HK-2 (cell line): ENCODE data around the gene SLC16A6.
"Not testable (repeated sequence)": the region's sequence is repeated elsewhere in the genome, so short reads cannot be mapped to it uniquely, and the experiment has no call there.

Experiments
- DNase-seq: peaks from one replicate; pipeline ENCODE4 v3.0.0-alpha.2; 2018; ENCODE audit not compliant: unreplicated experiment

SLC16A6 gene

DNA sequence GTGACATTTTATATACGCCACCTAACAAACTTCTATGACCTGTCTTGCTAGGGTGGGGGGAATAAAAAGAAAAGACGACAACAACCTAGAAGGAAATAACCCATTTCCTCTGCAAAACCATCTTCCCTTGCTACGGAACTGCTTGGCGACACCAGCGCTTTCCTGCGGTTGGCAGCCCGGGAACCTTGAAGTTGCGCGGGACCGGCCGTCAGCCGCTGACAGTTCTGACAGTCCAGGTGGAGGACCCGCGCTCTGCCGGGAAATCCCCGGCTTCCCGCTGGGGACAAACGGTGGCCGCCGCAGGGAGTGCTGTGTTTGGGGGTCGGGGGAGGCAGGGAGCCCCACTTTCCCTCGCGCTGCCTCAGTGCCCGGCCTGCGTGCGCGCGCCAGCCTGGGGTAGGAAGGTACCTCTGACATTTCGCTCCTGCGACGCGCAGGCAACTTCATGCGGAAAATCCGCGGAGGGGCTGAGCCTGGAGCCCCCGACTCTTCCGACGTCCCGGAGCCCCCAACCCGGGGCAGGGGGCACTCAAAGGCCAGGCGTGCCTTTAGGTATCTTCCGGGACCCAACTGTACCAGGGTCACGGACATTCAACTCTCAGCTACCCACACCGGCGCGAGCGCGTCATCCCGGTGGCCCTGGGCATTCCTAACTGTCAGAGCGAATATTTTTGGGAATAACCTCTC lies 516 bp downstream of the SLC16A6 start:
- DNase-seq = no peak

DNA sequence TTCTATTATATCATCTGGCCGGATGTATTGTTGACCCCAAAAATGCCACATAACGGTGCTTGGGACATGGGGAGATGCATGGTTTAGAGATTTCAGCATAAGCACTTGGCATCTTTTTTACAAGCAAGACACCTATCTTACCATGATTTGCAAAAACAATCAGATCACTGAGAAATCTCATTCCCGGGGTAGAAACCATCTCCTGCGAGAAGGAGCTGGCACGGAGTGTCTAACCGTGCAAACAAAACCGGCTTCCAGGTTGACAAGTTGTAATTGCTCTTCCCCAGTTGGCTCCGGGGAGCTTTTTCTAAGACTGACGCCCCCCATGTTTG lies 1.0 kb downstream of the SLC16A6 start:
- no peak for DNase-seq

- no peak for DNase-seq
Observed at GRCh38 chr17:68289473-68289872, 1.5 kb downstream of the SLC16A6 start.

DNA sequence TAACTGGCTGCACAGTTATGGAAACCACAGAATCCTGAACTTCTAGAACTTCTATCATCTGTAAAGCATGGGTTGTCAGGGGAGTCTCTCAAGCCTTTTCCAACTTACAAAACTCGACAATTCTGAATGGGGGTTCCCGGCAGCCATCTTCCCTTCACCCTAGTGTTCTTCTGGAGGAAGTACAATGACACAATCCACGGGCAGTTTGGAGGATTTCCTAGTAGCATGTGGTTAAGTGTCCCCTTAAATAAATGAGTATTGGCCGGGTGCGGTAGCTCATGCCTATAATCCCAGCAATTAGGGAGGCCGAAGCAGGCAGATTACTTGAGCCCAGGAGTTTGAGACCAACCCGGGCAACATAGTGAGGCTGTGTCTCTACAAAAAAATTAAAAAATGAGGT lies 2.1 kb downstream of the SLC16A6 start:
- DNase-seq = no peak

- DNase-seq = no peak
Observed at GRCh38 chr17:68288375-68288774, 2.6 kb downstream of the SLC16A6 start.

DNA sequence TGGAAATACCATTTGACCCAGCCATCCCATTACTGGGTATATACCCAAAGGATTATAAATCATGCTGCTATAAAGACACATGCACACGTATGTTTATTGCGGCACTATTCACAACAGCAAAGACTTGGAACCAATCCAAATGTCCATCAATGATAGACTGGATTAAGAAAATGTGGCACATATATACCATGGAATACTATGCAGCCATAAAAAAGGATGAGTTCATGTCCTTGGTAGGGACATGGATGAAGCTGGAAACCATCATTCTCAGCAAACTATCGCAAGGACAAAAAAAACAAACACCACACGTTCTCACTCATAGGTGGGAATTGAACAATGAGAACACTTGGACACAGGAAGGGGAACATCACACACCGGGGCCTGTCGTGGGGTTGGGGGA lies 9.0 kb downstream of the SLC16A6 start:
- not testable (repeated sequence) for DNase-seq

DNA sequence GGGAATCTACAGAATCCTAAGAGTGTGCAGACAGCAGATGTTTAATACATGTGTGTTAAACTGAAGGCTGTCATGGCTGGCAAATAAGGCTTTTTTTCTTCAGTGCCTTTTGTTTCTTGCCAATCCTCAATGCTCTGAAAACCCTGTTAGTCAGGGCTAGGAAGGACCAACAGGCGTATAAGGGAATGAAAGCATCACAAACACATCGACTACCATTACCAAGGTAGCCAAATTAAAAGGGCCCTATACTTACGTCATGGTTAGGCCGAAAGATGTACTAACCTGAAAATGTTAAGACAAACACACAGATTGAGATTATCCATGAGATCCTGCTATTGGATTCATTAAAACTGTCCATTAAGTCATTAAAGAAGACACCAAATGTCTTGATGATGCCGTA lies 13.1 kb downstream of the SLC16A6 start:
- DNase-seq = no peak

DNA sequence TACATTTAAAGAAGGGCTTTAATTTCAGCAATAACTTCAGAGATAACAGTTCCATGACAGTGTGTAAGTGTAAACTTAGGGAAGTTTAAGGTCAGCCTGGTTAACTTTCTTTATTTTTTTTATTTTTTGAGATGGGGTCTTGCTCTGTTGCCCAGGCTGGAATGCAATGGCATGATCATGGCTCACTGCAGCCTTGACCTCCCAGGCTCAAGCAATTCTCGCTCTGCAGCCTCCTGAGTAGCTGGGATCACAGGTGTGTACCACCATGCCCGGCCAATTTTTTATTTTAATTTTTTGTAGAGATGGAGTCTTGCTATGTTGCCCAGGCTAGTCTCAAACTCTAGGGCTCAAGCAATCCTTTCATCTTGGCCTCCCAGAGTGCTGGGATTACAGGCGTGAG lies 14.6 kb downstream of the SLC16A6 start:
- DNase-seq = not testable (repeated sequence)

GRCh38 chr17:68273722-68274121 lies 17.2 kb downstream of the SLC16A6 start:
- DNase-seq = no peak

DNA sequence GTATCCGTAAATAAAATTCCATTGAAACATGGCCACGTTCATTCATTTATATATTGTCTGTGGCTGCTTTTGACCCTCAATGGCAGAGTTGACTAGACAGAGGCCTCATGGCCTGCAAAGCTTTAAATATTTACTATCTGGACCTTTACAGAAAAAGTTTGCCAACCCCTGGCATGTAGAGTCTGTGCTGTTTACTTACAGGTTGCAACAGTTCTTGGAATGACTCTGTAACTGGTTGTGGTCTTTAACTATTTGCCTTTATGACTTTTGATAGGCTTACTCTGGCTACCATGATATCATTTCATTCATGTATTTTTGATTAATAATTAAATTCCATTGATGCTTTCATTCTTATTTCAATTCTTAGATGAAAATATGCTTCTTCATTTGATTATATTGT lies 25.1 kb downstream of the SLC16A6 start:
- DNase-seq = not testable (repeated sequence)

DNA sequence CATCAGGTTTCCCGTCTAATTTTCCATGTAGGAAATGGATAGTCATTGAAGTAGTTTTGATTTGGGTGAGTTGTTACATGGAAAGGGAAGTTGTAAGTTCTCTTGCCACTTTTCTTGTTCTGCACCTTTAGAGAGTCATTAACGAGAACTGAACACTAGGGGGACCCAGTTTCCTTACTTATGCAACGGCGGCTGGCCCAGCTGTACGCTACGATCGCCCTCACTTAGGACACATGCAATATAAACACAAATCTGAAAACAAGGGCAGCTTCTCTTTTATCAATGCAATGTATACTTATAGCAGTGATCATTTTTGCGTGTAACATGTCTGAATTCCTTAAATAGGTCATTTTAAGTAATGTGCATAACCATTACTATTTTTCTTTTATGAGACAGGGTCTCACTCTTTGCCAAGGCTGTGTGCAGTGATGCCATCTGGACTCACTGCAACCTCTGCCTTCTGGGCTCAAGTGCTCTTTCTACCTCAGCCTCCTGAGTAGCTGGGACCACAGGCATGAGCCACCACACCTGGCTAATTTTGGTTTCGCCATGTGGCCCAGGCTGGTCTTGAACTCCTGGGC lies 27.7 kb downstream of the SLC16A6 start:
- not testable (repeated sequence) for DNase-seq

DNA sequence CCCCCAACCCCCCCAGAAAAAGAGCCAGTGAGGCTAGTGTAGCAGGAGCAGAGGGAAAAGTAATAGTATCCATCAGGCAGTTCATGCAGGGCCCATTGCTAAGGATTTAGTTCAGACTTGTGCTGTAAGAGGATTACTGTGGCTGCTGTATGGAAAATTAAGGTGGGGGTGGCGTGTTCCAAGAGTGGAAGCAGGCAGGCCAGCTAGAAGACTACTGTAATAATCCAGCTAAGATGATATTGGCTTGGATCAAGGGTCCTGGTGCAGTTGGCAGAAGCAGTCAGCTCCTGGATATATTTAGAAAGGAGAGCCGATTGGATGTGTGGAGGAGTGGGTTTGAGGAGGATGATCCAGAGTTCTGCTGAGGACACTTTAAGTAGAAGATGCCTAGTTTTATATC lies 28.5 kb downstream of the SLC16A6 start:
- DNase-seq = not testable (repeated sequence)

DNA sequence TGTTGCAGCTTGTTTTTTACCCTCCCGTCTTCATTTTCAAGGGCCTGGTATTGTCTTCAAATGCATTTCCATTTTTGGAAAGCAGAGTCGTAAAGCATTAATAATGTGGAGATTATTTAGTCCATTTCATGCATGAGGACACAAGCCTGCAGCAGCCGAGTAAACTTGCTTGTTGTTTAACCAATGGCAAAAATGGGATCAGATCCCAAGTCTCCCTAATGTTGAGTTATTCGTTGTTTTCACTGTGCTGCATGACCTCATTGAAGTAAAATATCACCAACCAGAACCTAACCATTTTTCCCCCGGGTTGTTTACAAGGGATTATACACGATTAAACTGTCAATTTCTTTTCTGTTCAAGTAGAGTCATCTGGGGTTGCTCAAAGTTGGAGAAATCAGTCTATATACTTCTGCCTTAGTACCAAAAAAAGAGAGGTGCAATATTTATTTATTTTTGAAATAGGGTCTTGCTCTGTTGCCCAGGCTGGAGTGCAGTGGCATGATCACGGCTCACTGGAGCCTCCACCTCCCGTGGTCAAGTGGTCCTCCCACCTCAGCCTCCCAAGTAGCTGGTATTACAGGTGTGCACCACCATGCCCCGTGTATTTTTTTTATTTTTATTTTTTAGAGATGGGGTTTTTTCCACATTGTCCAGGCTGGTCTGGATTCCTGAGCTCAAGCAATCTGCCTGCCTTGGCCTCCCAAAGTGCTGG lies 30.7 kb downstream of the SLC16A6 start:
- DNase-seq = no peak

DNA sequence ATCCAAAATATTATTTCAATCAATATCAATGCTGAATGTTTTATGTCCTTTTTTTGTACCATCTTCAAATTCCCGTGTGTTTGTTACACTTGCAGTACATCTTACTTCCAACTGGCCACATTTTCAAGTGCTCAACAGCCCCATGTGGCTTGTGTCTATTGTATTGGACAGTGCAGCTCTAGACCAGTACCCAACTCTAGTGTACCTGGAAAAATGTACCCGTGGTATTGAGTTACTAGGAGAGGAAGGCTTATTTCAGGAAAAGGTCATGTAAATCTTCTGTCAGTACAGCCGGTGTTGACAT lies 31.3 kb downstream of the SLC16A6 start:
- not testable (repeated sequence) for DNase-seq

- peak; percentile 66 for DNase-seq
Observed at GRCh38 chr17:68258890-68259647, 31.9 kb downstream of the SLC16A6 start.

DNA sequence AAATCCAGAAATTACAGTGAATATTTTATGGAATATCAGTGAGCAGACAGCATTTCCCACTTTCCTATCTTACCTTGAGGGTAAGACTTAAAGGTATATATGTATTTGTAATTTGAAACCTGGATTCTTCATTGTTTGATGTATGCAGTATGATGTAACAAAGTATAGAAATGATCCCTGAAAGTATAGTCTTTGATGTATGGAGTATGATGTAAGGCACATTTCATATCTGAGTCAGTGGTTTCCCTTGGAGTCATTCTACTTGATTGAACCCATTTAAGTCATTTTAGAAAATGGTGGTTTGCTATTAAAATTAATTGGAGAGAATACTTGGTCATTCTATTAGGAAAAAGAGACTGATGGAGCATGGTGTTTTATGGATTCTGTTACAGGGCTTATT lies 33.0 kb downstream of the SLC16A6 start:
- no peak for DNase-seq

- not testable (repeated sequence) for DNase-seq
Observed at GRCh38 chr17:68256701-68257100, 34.2 kb downstream of the SLC16A6 start.

DNA sequence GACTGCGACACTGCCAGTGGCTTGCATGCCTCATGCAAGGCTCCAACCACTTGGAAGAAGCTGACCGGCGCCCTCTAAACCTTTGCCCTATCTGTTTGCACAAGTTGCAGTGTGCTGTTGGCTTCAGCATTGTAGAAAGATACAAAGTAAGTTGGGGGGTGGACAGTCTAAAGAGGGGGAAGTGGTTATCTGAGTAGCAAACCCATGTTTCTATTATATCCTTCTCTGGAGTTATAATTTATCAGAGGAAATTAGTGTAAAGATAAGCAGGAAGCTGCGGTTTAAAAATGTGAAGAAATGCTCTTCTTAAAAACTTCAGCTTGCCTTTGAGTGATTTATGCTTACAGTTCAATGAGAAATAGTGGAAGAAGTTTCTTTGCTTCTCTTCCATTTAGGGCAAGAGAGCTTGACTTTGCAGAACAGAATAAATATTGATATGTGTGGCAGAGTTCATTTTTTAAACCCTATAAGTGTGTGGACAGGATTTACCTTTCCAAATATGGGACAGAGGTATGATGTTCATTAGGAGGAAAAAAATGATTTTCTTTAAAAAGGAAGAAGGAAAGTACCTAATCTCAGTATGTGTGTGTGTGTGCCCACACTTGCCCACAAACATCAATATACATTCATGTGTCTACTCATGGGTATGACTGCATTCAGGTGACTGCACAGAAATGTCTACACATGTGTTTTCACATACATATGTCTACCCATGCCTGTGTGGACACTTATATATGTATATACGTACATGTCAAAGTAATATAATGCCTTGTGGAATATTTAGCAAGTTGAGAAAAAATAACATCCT lies 35.0 kb downstream of the SLC16A6 start:
- DNase-seq = no peak

- DNase-seq = no peak
Observed at GRCh38 chr17:68255151-68255550, 35.8 kb downstream of the SLC16A6 start.

- not testable (repeated sequence) for DNase-seq
Observed at GRCh38 chr17:68253426-68253825, 37.5 kb downstream of the SLC16A6 start.

DNA sequence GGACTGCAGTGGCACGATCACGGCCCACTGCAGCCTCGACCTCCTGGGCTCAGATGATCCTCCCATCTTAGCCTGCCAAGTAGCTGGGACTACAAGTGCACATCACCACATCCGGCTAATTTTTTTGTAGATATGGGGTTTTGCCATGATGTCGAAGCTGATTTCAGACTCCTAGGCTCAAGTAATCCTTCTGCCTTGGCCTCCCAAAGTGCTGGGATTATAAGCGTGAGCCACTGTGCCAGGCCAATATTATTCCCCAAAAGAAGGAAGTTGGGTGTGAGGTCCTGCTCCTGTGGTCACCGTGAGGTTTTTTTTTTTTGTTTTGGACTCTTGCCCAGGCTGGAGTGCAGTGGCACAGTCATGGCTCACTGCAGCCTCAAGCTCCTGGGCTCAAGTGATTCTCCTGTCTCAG lies 41.6 kb downstream of the SLC16A6 start:
- no peak for DNase-seq

GRCh38 chr17:68248891-68249290 lies 42.0 kb downstream of the SLC16A6 start:
- no peak for DNase-seq
